Measurements from ENCODE around the gene KIF5A.
"Not testable (repeated sequence)": the region's sequence is repeated elsewhere in the genome, so short reads cannot be mapped to it uniquely, and the experiment has no call there.

Gene KIF5A

GRCh38 chr12:57586832-57587429 lies 37.1 kb downstream of the KIF5A start:
- no peak for TF ChIP-seq CTCF (IDR thresholded peaks at IDR 0.05; ENCODE audit: low read length, missing control alignments)
- no peak overlapping the region for H3K4me3 ChIP-seq (replicated peaks; ENCODE audit: low read depth, low read length)
- DNase-seq (ENCODE audit: low read depth), result no peak

GRCh38 chr12:57588951-57589610 lies 39.2 kb downstream of the KIF5A start:
- H3K4me3 ChIP-seq (replicated peaks; ENCODE audit: low read depth, low read length); DNase-seq (ENCODE audit: low read depth): not testable (repeated sequence)

- peak overlapping the region; percentile 88 for H3K4me3 ChIP-seq (replicated peaks; ENCODE audit: low read depth, low read length)
- DNase-seq (ENCODE audit: low read depth), result no peak
- TF ChIP-seq CTCF (IDR thresholded peaks at IDR 0.05; ENCODE audit: low read length, missing control alignments), result no peak
These were observed 40.6 kb downstream of the KIF5A start for GRCh38 chr12:57590479-57590863.

- no peak for TF ChIP-seq CTCF (IDR thresholded peaks at IDR 0.05; ENCODE audit: low read length, missing control alignments)
- peak within 1 kb of the TSS; percentile 88 for H3K4me3 ChIP-seq (replicated peaks; ENCODE audit: low read depth, low read length)
- peak; percentile 36 for DNase-seq (ENCODE audit: low read depth)
These were observed 41.3 kb downstream of the KIF5A start, which contains the start of gene PIP4K2C for GRCh38 chr12:57590864-57591781. PIP4K2C (plus strand) TSS chr12:57591192; CDS start chr12:57591290, 98 bp downstream.

GRCh38 chr12:57591782-57592325 lies 42.0 kb downstream of the KIF5A start:
- peak overlapping the region; percentile 88 for H3K4me3 ChIP-seq (replicated peaks; ENCODE audit: low read depth, low read length)
- no peak for DNase-seq (ENCODE audit: low read depth)
- TF ChIP-seq CTCF (IDR thresholded peaks at IDR 0.05; ENCODE audit: low read length, missing control alignments), result no peak

GRCh38 chr12:57592551-57593165 lies 42.8 kb downstream of the KIF5A start:
- TF ChIP-seq CTCF (IDR thresholded peaks at IDR 0.05; ENCODE audit: low read length, missing control alignments), result no peak
- H3K4me3 ChIP-seq (replicated peaks; ENCODE audit: low read depth, low read length), result no peak overlapping the region
- no peak for DNase-seq (ENCODE audit: low read depth)

Measured in fibroblast of pulmonary artery (primary cell).